Heart right ventricle (tissue), 16 donors: ENCODE data around the gene TNIP1. TPM values are rescaled to one million over a fixed set of nuclear protein-coding genes. Genes with fewer than 3 reads are reported as not detected.

Experiments
- ATAC-seq, 8 donors: fragments of 200-7000 bp; cut with Tn5 transposase; one replicate each; pipeline ENCODE4 v1.9.1; 2020; ENCODE audit warnings: mild to moderate bottlenecking in 8 of 8, moderate library complexity in 8 of 8, moderate number of reproducible peaks in 1 of 8
- DNase-seq, 2 donors: peaks; one replicate each; pipeline ENCODE4 v3.0.0-alpha.2; 2020
- H3K27ac ChIP-seq, 10 donors: fragments of 200-600 bp; sonication (generic) in 2 of 10; one replicate each; pipeline versions ENCODE4 v1.5.0 to v1.8.0; 2020 to 2022; ENCODE audit warnings: mild to moderate bottlenecking in 3 of 10
- H3K27me3 ChIP-seq, 7 donors: fragments of 200-600 bp; one replicate each; pipeline ENCODE4 v1.8.0; 2021 to 2022; ENCODE audit warnings: mild to moderate bottlenecking in 2 of 7
- H3K36me3 ChIP-seq, 9 donors: fragments of 200-600 bp; sonication (generic) in 1 of 9; one replicate each; pipeline versions ENCODE4 v1.5.0 to v1.8.0; 2020 to 2022; ENCODE audit warnings: mild to moderate bottlenecking in 2 of 9
- H3K4me1 ChIP-seq, 9 donors: fragments of 200-600 bp; sonication (generic) in 1 of 9; one replicate each; pipeline versions ENCODE4 v1.5.0 to v1.8.0; 2020 to 2022; ENCODE audit warnings: mild to moderate bottlenecking in 4 of 9
- H3K4me3 ChIP-seq, 10 donors: fragments of 200-600 bp; sonication (generic) in 2 of 10; one replicate each; pipeline versions ENCODE4 v1.5.0 to v1.8.0; 2020 to 2022; ENCODE audit warnings: mild to moderate bottlenecking in 7 of 10, moderate library complexity in 2 of 10
- H3K9me3 ChIP-seq, 11 donors: fragments of 200-600 bp in 10 of 11; sonication (generic) in 2 of 11; one replicate each; pipeline versions ENCODE4 v1.5.0 to v1.8.0; 2013 to 2022; ENCODE audit warnings: mild to moderate bottlenecking in 2 of 11, control low read depth in 1 of 11, moderate library complexity in 1 of 11
- CTCF ChIP-seq, 9 donors: fragments of 200-600 bp; sonication (generic) in 2 of 9; IDR thresholded peaks; one replicate each; pipeline versions ENCODE4 v1.5.0 to v1.8.0; 2021 to 2022; ENCODE audit warnings: antibody characterized with exemption in 9 of 9, mild to moderate bottlenecking in 5 of 9, moderate library complexity in 1 of 9
- WGBS, 2 donors: extraction: QIAGEN DNeasy Blood & Tissue Kit; methylation state at CpG; one replicate each; pipeline ENCODE4 v1.1.7; 2013; ENCODE audit warnings: inconsistent platforms in 1 of 2; 5-methylcytosine and 5-hydroxymethylcytosine counted together
- intact Hi-C, 10 donors: fragments of 100-400 bp; cut with DNase I; formaldehyde crosslinking; loops; one replicate each; pipeline versions ENCODE4 v1.11.1 to v1.14.2; 2022
- polyA plus RNA-seq, 2 donors: library from polyadenylated mRNA; stranded (reverse); fragments of 200-250 nt; gene quantifications; one replicate each; pipeline ENCODE4 v1.2.3, GENCODE V29; 2013
- total RNA-seq, 10 donors: library from RNA; stranded (reverse); fragmentation: NEBNext Ultra II Directional in 3 of 10; extraction: Animal tissue kit (Norgen Biotek cat#: 25700) in 3 of 10; gene quantifications; one replicate each; pipeline versions ENCODE4 v1.2.1 to v1.2.4, GENCODE V29; 2021 to 2023
- donor health status: Arrhythmogenic right ventricular cardiomyopathy.
- donor health status: ischemic (EF 13 %, LVEDD 7.1; RV severe dilation, severe dysfunction).
- donor health status: healthy with polysubstance abuse.
- donor health status: DM: no; HTN: yes; CAD: no.
- donor health status: DM: no; HTN: no; CAD: no.
- donor health status: ischemic (EF 25% LVEDD 6.9; RV normal size, moderate dysfunction).
- donor health status: ischemic (EF 25% LVEDD 5.7; RV mildly dilated, moderate dysfunction).
- donor health status: healthy.
- donor health status: DM: yes; HTN: yes; CAD: no.
- donor health status: Ischemic cardiomyopathy.
- donor health status: ischemic (EF 35%, LVEDD 5.7; RV mildly dilated, moderate dysfunction).
- donor health status: nonischemic (EF 11% LVEDD 7.7; RV severe dilation, severe dysfunction).
- donor health status: DM: yes; HTN: yes; CAD: no.
- donor health status: PGD.
- donor health status: ischemic (EF 29% LVEDD 5.4; RV normal size, mild dysfunction).
- donor health status: nonischemic (EF 23%, LVEDD 6.1; RV moderate dilation, normal function).

TNIP1 gene
- total and polyA plus RNA-seq, 12 donors = 63.8 to 130 (median 124) TPM

GRCh38 chr5:151017897-151018296, 62.9 kb downstream of the TNIP1 start:
- Histone ChIP-seq H3K9me3 (no peaks in the 10 kb centered on the region), H3K4me1 (peaks cover 9 to 71% (median 31%) of the 10 kb centered on the region in 9 donors), H3K27me3 (no peaks in the 10 kb centered on the region), H3K27ac (peak overlapping the region in 1 of 10 donors; percentile 62), H3K4me3 (no peak overlapping the region), H3K36me3 (no peaks in the 10 kb centered on the region)
- intact Hi-C loops = no loop called here
- DNase-seq (no peak), ATAC-seq (no peak)
- 93 to 95% methylated on average over 2 of the region's 2 CpGs for WGBS, 2 donors
- TF ChIP-seq CTCF (IDR thresholded peaks at IDR 0.05) = no peak

GRCh38 chr5:151016700-151017099, 64.1 kb downstream of the TNIP1 start:
- Histone ChIP-seq H3K27me3 (no peaks in the 10 kb centered on the region), H3K4me3 (no peak overlapping the region), H3K4me1 (peaks cover 3 to 65% (median 19%) of the 10 kb centered on the region in 9 donors), H3K9me3 (no peaks in the 10 kb centered on the region), H3K27ac (peak overlapping the region in 1 of 10 donors; percentile 62), H3K36me3 (no peaks in the 10 kb centered on the region)
- 73 to 87% methylated on average over 5 of the region's 5 CpGs for WGBS, 2 donors
- intact Hi-C loops = no loop called here
- no peak for TF ChIP-seq CTCF (IDR thresholded peaks at IDR 0.05)
- DNase-seq (no peak), ATAC-seq (no peak)

- H3K9me3 ChIP-seq = no peaks in the 10 kb centered on the region
- H3K4me3 ChIP-seq = no peak overlapping the region
- WGBS, 2 donors = 95% methylated on average over 7 of the region's 7 CpGs
- H3K27ac ChIP-seq = peak overlapping the region in 1 of 10 donors; percentile 62
- H3K4me1 ChIP-seq = peaks cover 3 to 59% (median 13%) of the 10 kb centered on the region in 9 donors
- ATAC-seq = no peak
- no peaks in the 10 kb centered on the region for H3K36me3 ChIP-seq
- no peaks in the 10 kb centered on the region for H3K27me3 ChIP-seq
- no peak for TF ChIP-seq CTCF (IDR thresholded peaks at IDR 0.05)
- DNase-seq = no peak
- intact Hi-C loops = no loop called here
Measured at GRCh38 chr5:151015974-151016587, 64.8 kb downstream of the TNIP1 start.

GRCh38 chr5:151014680-151015343, 66.0 kb downstream of the TNIP1 start:
- intact Hi-C loops = no loop called here
- H3K27ac ChIP-seq = no peak overlapping the region

More at GRCh38 chr5:151014680-151015343, 66.0 kb downstream of the TNIP1 start:
- Histone ChIP-seq H3K4me3 (no peak overlapping the region), H3K27me3 (no peaks in the 10 kb centered on the region), H3K9me3 (no peaks in the 10 kb centered on the region), H3K36me3 (no peaks in the 10 kb centered on the region), H3K4me1 (peaks cover 1 to 47% (median 7%) of the 10 kb centered on the region in 9 donors)
- WGBS, 2 donors = 77 to 83% methylated on average over 4 of the region's 4 CpGs
- DNase-seq (no peak), ATAC-seq (no peak)
- TF ChIP-seq CTCF (IDR thresholded peaks at IDR 0.05) = no peak
